GM13976 (cell line): ENCODE measurements around the gene ESR2.

Experiments
- DNase-seq: peaks from one replicate; pipeline ENCODE4 v3.0.0; 2012; ENCODE audit warnings: low spot score
- CTCF ChIP-seq: IDR thresholded peaks from 2 replicates; pipeline ENCODE4 v1.5.1; 2012; ENCODE audit warnings: borderline replicate concordance, mild to moderate bottlenecking; ENCODE audit not compliant: insufficient read depth; ENCODE audit errors: extremely low read depth, missing control alignments, control extremely low read depth
- in situ Hi-C: fragments of 300-500 bp; cut with MboI; formaldehyde crosslinking; loops from one replicate; pipeline ENCODE4 v1.12.0; 2022; ENCODE audit warnings: low sequenced_read_pairs, mixed read lengths, inconsistent platforms; ENCODE audit not compliant: unreplicated experiment

ESR2 gene

GRCh38 chr14:64248689-64249088 lies 45.5 kb downstream of the ESR2 start:
- TF ChIP-seq CTCF, result no peak
- in situ Hi-C loops, result no loop called here
- no peak for DNase-seq

DNA sequence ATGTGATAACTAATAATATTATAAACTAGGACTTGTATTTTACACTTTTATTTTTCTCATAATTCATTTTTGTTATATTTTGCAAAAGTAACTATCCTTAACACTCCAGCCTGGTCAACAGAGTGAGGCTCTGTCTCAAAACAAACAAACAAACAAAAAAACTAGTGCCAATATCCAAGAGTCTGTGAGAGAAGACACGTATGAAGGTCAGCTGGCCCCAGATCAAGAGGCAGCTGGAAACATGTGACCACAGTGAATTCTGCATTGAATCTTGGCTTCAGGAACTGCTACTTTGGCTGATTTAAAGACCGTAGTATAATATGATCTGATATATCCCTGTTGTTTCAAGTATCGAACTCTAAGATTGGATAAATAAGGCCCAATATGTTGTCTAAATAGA lies 47.0 kb downstream of the ESR2 start:
- in situ Hi-C loops, result no loop called here
- TF ChIP-seq CTCF, result no peak
- DNase-seq, result no peak

DNA sequence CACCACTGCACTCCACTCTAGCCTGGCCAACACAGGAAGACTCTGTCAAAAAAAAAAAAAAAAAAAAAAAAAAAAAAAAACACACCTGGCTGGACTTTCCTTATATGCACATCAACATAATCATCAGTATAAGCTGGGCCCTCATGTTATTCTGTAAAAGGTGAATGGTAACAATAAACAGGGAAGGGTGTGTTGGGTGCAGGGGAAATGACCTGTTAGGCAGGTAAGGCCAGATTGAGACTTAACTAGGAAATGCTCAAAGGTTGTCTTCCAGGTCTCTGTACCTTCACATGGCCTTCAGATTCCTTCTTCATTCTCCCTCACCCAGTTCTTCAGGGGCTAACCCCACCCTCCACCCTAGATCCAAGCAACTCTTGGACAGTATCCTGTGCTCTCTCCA lies 47.5 kb downstream of the ESR2 start:
- in situ Hi-C loops, result no loop called here
- no peak for TF ChIP-seq CTCF
- DNase-seq, result no peak

GRCh38 chr14:64245491-64245890 lies 48.7 kb downstream of the ESR2 start:
- no peak for DNase-seq
- TF ChIP-seq CTCF, result no peak
- in situ Hi-C loops, result no loop called here

DNA sequence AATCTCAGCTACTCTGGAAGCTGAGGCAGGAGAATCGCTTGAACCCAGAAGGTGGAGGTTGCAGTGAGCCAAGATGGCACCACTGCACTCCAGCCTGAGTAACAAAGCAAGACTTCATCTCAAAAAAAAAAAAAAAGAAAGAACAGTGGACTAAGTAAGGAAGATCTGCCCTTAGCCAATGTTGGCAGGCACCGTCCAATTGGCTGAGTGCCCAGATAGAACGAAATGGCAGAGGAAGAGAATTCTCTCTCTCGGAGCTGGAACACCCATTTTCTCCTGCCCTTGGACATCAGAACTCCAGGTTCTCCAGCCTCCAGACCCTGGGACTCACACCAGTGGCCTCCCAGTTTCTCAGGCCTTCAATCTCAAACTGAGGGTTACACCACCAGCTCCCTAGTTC lies 49.9 kb downstream of the ESR2 start:
- in situ Hi-C loops, result no loop called here
- TF ChIP-seq CTCF, result no peak
- DNase-seq, result no peak

GRCh38 chr14:64238631-64239030 lies 55.5 kb downstream of the ESR2 start:
- in situ Hi-C loops, result no loop called here
- TF ChIP-seq CTCF, result no peak
- DNase-seq, result no peak

- in situ Hi-C loops, result no loop called here
- TF ChIP-seq CTCF, result no peak
- no peak for DNase-seq
Observed at GRCh38 chr14:64238049-64238448, 56.1 kb downstream of the ESR2 start.
